RPMI7951 (cell line): ENCODE results near the gene PIK3C2G. TPM values are rescaled to one million over a fixed set of nuclear protein-coding genes. Genes with fewer than 3 reads are reported as not detected.
"Not testable (repeated sequence)": the region's sequence is repeated elsewhere in the genome, so short reads cannot be mapped to it uniquely, and the experiment has no call there.

Experiments
- DNase-seq: peaks from one replicate; pipeline ENCODE4 v3.0.0-alpha.2; 2012; ENCODE audit warnings: low read depth
- total RNA-seq: library from RNA; depleted of rRNA; stranded (reverse); fragments of >200 nt; shearing (Covaris generic); gene quantifications from 2 replicates; pipeline ENCODE4 v1.2.3, GENCODE V29; 2014

The PIK3C2G gene
- total RNA-seq, 1 experiment from 2014 or later: not detected

DNA sequence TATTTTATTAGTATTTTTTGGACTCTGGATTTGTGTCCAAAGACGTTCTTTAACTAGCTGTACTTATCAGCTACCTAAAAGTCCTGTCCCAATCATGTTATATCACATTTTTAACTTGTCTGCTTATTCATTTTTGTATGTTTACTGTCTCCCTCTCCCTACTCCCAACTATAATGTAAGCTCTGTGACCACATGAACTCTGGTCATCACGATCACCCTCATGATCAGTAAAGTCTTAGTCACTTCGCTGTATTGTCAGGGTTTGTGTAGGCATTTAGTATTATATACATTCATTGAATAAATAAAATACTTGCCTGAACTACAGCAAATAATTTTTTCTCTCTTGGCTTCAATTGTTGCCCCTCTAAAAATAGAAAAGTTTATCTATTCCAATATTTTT is 211.0 kb downstream of the PIK3C2G start:
- DNase-seq: no peak

DNA sequence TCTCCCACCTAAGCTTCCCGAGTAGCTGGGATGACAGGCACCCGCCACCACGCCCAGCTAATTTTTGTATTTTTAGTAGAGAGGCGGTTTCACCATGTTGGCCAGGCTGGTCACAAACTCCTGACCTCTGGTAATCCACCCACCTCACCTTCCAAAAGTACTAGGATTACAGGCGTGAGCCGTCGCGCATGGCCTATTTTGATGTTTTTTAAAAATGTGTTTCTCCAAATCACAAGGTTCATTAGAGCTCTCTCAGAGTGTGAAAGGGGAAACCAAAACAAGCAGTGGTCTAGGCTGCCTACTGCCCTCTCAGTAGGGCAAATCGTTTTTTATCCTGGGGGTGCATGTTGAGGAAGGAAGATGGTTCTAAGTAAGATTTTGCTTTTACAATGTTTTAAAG is 211.5 kb downstream of the PIK3C2G start:
- no peak for DNase-seq

DNA sequence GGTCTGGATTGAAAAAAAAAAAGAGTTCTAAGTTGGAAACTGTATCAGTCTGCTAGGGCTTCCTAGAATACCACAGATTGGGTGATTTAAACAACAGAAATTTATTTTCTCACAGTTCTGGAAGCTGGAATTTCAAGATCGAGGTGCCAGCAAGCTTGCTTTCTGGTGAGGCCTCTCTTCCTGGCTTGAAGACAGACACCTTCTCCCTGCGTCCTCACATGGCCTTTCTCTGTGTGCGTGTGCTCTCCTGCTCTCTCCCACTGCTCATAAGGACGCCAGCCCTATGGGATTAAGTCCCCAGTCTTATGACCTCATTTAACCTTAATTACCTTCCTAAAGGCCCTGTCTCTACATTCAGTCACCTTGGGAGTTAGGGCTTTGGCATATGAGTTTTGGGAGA is 215.5 kb downstream of the PIK3C2G start:
- no peak for DNase-seq

DNA sequence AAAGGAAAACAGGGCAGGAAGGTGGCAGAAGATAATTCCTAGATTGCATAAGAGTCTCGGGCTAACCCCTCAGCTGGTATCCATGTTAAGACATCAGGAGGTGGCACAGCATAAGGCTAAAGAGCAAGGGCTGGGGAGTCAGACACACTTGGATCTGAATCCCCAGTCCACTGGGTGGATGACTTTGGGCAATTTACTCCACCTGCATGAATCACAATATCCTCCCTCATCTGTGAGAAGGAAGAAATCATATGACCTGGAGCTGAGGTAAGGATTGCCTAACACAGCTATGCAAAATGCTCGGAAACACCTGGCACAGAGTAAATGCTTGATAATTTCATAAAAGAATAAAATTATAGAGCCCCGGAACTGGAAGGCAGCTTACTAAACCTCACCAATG is 217.9 kb downstream of the PIK3C2G start:
- no peak for DNase-seq

DNA sequence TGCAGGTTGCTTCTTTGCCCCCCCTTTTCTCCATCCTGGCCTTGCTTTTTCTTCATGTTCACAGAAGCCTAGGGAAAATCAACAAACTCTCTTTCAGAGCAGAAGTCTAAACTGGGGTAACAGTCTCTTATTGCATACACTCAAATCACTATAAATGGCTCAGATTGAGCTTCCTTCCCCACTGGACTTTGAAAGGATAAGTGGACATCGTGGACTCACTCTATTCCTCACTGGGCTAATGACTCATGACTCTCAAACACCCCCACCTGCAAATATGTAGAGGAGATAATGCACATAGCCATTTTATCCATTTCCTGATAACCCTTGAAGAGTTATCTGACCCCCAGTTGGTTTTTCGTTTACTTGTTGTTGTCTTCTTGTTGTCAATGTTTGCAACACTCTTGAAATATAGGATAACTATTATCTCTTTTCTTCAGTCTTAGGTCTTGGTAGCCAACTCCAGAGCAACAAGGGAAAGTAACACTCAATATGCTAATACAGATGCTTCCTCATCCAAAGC is 221.3 kb downstream of the PIK3C2G start:
- DNase-seq: no peak

DNA sequence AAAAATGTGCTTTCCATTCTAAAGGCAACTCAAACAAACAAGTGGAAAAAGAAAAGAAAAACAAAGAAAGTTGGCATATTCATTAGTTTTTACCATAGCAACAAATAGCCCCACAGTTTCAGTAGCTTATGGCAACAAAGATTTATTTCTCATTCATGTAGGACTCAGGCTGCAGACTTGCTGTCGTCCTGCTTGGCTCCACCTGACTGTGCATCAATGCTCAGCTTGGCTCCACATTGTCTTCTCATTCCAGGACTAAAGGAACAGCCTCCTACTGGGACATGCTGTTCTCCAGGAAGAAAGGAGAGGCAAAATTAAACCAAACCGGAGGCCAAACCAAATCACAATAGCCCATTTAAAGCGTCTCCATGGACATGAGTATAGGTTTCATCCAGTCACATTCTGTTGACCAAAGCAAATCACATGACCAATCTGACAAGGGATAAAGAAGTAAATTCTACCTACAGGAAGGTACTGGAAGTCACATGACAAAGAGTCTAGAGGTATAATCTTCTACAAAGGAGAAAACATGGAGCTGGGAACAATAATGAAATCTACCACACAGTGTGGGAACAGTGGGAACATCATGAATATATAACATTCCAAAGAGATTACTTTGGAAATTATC is 222.5 kb downstream of the PIK3C2G start:
- DNase-seq: no peak

DNA sequence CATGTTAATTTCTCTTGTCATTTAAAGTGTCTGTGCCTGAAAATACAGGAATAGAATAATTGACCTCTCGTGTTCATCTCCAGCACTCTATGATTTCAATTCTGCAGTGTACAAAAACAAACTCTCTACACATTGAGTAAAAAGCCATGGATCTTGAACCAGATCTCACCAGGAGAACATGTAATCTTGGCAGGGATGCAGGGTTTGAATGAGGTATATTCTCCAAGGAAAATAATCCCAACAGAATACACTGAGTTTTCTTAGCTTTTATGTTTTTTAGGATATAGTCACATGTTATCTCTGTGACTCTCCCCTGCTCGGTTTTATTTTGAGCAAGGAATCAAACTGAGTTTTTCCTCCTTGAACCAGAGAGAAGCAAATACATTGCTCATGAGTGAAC is 224.7 kb downstream of the PIK3C2G start:
- no peak for DNase-seq

DNA sequence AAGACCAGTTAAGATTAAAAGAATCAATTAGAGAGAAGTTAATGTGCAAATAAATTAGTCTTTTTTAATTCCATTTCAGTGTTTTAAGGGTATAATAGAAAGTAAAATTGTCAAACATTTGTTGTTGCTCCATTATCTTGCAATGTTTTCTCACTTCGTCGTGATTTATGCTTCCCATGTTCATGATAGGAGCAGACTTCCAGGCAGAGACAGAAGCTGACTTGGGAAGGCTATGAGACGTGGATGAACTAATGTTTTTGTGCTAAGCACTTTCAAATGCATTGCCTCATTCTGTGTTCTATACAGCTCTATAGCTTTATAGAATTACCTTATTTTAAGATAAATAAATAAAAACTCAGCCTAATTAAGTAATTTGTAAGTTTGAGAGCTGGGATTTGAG is 226.2 kb downstream of the PIK3C2G start:
- no peak for DNase-seq

DNA sequence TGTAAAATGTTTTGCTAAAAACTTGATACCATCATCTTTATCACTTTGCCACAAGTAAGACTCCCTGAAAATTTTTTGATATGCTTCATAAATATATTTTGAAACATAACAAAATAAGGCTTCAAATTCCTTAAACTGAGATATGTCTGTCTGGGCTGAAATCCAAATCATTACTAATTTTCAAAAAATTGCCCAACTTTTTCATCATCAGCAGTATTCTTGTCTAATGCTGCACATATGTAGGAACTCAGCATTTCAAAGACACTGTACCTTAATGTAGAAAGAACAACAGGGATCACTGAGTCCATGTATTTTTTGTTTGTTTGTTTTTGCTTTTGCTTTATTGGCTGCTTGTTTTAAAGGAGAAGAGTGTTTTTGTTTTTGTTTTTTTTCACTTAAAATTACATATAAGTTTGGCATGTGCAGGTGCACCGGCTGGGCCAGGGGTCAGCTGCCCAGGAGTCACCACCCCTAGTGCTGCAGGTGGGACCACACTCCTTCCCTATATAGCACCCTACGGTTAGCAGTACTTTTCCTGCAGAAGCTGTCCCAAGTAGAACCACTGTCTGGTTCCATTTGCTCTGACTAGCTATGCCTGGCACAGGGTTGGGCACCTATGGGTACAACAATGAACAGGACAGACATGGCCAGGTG is 231.2 kb downstream of the PIK3C2G start:
- no peak for DNase-seq

DNA sequence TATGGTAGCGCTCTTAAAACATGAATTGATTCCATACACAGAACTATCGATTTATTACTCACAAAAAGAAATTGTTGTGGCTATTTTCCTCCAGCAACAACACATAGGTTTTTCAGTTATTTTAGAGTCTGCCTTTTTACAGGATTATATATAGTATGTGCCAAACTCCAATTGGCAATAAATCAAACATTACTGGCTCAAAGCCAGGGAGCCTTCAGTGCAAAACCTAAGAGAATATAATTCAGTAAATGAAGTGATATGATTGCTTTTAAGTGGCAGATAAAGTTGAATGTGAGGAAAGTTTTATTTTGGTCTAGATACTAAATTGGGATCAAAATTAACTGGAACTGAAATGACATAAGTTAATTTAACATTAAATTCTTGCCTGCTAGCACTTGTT is 234.8 kb downstream of the PIK3C2G start:
- DNase-seq: no peak

DNA sequence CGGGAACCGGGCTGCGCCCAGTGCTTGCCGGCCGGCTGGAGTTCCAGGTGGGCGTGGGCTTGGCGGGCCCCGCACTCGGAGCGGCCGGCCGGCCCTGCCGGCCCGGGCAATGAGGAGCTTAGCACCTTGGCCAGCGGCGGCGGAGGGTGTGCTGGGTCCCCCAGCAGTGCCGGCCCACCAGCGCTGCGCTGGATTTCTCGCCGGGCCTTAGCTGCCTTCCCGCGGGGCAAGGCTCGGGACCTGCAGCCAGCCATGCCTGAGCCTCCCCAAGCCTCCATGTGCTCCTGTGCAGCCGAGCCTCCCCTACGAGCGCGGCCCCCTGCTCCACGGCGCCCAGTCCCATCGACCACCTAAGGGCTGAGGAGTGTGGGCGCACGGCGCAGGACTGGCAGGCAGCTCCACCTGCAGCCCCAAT is 238.8 kb downstream of the PIK3C2G start:
- not testable (repeated sequence) for DNase-seq

DNA sequence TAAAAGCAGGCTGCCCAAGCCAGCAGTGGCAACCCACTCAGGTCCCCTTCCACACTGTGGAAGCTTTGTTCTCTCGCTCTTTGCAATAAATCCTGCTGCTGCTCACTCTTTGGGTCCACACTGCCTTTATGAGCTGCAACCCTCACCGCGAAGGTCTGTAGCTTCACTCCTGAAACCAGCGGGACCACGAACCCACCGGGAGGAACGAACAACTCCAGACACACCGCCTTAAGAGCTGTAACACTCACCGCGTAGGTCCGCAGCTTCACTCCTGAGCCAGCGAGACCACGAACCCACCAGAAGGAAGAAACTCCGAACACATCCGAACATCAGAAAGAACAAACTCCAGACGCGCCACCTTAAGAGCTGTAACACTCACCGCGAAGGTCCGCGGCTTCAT is 239.4 kb downstream of the PIK3C2G start:
- DNase-seq: not testable (repeated sequence)

DNA sequence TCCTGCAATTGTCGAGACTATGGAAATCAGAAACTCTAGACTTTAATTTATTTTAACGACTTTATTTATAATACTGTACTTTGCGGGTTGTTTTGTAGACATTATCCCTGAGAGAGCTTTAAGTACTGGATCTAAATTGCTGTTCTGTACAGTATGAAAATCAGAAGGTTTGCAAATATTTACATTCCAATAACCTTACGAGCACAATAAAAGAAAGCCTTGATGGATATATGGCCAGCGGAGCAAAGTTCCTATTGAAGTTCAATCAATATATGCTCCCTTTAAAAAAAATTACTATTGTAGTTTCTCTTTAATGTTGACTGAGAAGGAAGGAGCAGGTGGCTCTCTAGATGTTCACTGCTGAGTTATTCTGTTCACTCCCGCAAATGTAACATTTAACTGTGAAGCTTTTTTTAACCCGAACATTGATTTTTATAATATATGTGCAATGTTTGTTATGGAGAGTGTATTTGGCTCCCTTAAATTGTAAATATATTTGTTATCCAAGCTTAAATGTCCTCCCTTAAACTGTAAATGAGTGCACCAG is 241.2 kb downstream of the PIK3C2G start:
- no peak for DNase-seq

DNA sequence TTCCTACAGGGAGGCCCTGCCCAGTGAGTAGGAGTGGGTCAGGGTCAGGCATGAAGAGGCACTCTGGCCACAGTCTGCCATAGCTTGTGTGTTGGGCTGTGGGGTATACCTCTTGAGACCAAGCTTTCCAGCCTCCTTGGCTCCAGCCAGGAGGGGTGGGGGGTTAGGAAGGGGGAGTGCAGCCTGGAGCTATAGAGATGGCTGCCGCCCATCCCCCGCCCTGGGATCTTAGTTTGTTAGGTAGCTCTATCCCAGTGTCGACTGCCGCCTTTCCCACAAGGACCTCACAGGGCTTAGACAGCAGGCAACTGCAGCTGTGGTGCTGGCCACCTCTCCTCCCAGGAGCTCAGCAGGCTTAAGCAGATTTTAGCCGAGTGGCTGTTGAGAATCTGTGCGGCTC is 260.1 kb downstream of the PIK3C2G start:
- DNase-seq: no peak

DNA sequence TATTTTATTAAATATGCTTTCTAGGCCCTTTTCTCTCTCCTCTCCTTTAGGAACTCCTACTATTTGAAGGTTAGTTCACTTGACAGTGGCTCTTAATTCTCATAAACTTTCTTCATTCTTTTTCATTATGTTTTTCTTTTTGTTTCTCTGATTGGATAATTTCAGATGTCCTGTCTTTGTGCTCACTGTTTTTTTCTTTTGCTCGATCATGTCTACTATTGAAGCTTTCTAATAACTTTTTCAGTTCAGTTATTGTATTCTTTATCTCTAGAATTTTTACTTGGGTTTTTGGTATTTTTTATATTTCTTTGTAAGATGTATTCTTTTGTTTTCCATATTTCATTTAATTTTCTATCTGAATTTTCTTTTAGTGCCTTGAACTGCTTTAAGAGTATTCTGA is 261.5 kb downstream of the PIK3C2G start:
- DNase-seq: no peak

DNA sequence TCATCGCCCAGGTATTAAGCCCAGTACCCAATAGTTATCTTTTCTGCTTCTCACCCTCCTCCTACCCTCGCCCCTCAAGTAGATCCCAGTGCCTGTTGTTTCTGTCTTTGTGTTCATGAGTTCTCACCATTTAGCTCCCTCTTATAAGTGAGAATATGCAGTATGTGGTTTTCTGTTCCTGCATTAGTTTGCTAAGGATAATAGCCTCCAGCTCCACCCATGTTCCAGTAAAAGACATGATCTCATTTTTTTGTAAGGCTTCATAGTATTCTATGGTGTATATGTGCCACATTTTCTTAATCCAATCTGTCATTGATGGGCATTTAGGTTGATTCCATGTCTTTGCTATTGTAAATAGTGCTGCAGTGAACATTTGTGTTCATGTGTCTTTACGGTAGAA is 281.2 kb downstream of the PIK3C2G start:
- not testable (repeated sequence) for DNase-seq

DNA sequence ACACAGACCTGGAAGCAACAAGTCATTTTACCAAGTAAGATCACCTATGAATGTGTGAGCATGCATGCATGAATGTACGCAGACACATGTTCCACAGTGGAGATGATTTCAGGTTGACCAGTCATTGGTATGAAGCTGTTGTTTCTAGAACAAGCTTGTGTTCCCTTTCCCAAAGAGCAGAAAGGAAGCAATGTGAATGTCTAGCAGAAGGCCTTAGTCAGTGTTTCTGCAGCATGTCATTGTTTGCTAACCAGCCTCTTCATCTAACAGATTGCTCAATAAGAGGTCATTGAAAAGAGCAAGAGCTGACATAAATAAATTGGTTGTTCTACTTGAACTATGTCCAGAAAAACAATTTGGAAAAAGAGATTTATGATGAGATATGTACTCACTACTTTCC is 285.1 kb downstream of the PIK3C2G start:
- DNase-seq: no peak

DNA sequence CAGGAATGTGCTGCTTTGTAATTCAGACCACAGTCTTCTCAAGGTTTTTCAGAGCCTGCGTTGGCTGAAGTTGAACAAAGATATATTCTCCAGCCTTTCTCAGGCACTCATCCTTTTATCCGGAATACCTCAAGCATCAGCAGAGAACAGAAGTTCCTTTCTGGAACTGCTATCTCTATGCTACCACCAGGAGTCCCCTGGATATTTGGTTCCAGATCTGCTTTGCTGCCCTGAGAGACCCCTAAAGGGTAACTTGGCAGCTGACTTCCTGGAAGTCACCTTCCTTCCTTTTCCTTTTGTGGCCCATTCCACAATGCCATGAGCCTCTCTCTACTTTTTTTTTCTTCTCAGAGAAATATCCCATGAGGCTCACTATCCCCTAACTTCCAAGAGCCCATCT is 288.3 kb downstream of the PIK3C2G start:
- no peak for DNase-seq

DNA sequence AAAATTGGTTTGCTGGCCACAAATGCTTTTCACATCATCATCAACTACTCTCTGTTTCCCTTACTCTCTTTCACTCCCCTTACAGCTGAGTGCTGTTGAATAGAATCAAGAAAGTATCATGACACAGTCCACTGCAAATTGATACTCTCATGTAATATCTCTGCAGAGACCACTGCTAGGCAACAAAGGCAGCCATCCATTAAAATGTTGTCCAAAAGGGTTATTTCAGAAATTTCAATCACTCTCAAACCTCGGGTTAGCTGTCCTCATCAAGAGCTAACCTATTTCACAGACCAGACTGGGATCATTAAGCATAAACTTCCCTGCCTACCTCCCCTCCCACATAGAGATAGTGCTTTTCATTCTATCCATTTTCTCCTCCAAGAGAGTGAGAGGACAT is 289.8 kb downstream of the PIK3C2G start:
- DNase-seq: no peak

DNA sequence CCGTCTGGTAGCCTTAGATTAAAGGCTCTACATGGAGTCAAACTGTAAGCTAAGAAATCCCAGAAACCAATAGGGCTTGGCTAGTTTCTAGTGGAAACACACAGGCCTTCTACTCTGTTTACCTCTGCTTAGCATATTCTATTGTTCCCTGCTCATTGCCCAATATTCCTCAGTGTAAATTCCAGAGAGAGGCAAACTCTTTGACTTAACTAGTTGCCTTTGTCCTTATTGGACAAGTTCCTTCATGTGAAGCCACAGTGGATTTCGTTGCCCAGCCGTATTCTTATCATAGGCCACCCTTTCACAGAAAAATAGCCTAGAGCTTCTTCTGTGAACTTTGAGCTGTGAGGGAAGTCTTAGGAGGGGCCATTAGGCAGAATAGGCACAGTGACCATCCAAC is 290.4 kb downstream of the PIK3C2G start:
- no peak for DNase-seq

DNA sequence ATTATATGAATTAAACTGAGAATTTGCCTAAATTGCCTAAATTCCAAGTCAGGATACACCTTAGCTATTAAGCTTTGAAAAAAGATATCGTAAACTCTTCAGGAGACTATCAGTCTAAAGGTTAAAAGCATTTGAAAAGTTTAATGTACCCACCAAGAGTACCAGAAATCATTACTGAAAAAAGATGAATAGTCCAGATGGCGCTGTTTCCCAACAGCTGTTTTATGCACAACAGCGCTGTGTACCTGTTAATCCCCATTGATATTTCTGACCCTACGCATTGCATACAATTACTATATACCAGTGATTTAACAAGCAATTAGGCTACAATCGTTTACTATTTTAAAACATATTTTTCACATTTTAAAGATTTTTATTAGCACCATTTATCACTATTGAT is 291.5 kb downstream of the PIK3C2G start:
- no peak for DNase-seq

DNA sequence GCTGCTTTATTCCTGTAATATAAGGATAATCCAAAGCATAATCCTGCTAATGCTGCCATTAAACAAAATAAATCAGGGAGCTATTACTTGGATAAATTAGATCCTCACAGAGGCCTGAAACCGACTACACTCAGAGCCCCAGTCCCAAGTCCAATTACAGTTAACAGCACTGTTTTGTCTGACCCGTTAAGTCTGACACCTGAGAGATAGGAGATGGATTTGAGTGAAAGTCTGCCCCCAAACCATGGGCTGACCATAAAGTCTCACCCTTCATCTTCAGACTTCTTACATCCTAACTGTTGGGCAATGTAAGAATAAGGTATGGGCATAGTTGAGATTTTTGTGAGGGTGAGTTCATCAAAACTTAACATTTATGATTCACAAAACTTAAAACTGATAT is 294.8 kb downstream of the PIK3C2G start:
- DNase-seq: no peak

DNA sequence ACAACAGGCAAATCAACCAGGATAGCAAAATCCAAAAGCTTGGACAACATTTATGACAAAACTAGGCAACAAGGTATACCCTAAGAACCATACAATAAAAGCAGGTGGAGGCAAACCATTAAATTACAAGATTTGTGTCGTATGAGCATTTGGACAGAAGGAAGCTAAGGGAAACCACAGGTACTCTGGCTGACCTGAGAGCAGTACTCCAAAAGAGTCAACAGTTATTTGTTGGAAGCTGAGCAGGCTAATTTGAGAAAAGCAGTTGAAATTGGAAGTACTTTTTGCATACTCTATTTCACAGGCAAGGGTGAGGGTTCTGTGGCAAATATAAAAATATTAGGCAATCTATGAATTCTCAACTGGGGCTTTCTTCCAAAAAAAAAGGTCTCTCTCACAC is 297.9 kb downstream of the PIK3C2G start:
- DNase-seq: no peak
